ENCODE data around the gene TEDC1.
"Not testable (repeated sequence)": the region's sequence is repeated elsewhere in the genome, so short reads cannot be mapped to it uniquely, and the experiment has no call there.

TEDC1 gene

GRCh38 chr14:105527826-105528585 is 37.0 kb downstream of the TEDC1 start:
- DNase-seq = peak; percentile 92

- DNase-seq = peak; percentile 83
Measured at GRCh38 chr14:105528586-105529318, 37.7 kb downstream of the TEDC1 start.

- no peak for DNase-seq
Measured at GRCh38 chr14:105529319-105529568, 38.2 kb downstream of the TEDC1 start.

GRCh38 chr14:105529569-105530284 is 38.7 kb downstream of the TEDC1 start:
- DNase-seq = peak; percentile 71

- no peak for DNase-seq
Measured at GRCh38 chr14:105530285-105531087, 39.4 kb downstream of the TEDC1 start.

GRCh38 chr14:105531088-105531893 is 40.2 kb downstream of the TEDC1 start:
- no peak for DNase-seq

- DNase-seq = no peak
Measured at GRCh38 chr14:105531894-105532623, 41.0 kb downstream of the TEDC1 start.

GRCh38 chr14:105532735-105533141 is 41.7 kb downstream of the TEDC1 start:
- DNase-seq = no peak

- no peak for DNase-seq
Measured at GRCh38 chr14:105533391-105533790, 42.3 kb downstream of the TEDC1 start.

- DNase-seq = no peak
Measured at GRCh38 chr14:105533811-105534498, 42.9 kb downstream of the TEDC1 start.

- no peak for DNase-seq
Measured at GRCh38 chr14:105534586-105534985, 43.5 kb downstream of the TEDC1 start.

- DNase-seq = no peak
Measured at GRCh38 chr14:105536051-105536450, 45.0 kb downstream of the TEDC1 start.

GRCh38 chr14:105536691-105537579 is 45.9 kb downstream of the TEDC1 start:
- DNase-seq = peak; percentile 50

GRCh38 chr14:105537580-105538474 is 46.8 kb downstream of the TEDC1 start:
- DNase-seq = peak; percentile 93

GRCh38 chr14:105538481-105539049 is 47.5 kb downstream of the TEDC1 start:
- peak; percentile 50 for DNase-seq

GRCh38 chr14:105540811-105541210 is 49.8 kb downstream of the TEDC1 start:
- DNase-seq = no peak

GRCh38 chr14:105541218-105541875 is 50.3 kb downstream of the TEDC1 start:
- no peak for DNase-seq

- not testable (repeated sequence) for DNase-seq
Measured at GRCh38 chr14:105545676-105546075, 54.6 kb downstream of the TEDC1 start.

All from activated CD8-positive, alpha-beta memory T cell treated with anti-CD3 and anti-CD28 coated beads for 24 hours (primary cell).